Neuronal stem cell (in vitro differentiated cells): ENCODE data around the gene CPLX4.
A peak's percentile ranks its signal among the peaks of the same experiment; 100 is the strongest.

ENCODE experiments used
- DNase-seq: peaks from one replicate; pipeline ENCODE4 v3.0.0-alpha.2; 2013; ENCODE audit warnings: low spot score
- H2AFZ ChIP-seq: one replicate; pipeline ENCODE4 v1.6.1; 2013; ENCODE audit warnings: mild to moderate bottlenecking, low read length, inconsistent platforms
- H2AK5ac ChIP-seq: 2 replicates; pipeline ENCODE4 v1.6.1; 2013; ENCODE audit warnings: low read depth, mild to moderate bottlenecking, inconsistent platforms, low read length, moderate library complexity, mixed read lengths
- H2BK120ac ChIP-seq: 2 replicates; pipeline ENCODE4 v1.6.1; 2013; ENCODE audit warnings: low read depth, mild to moderate bottlenecking, inconsistent platforms, low read length, moderate library complexity, mixed read lengths
- H2BK12ac ChIP-seq: one replicate; pipeline ENCODE4 v1.6.1; 2013; ENCODE audit warnings: low read length, inconsistent platforms
- H2BK15ac ChIP-seq: 2 replicates; pipeline ENCODE4 v1.6.1; 2013; ENCODE audit warnings: mild to moderate bottlenecking, low read length, inconsistent platforms, mixed read lengths
- H2BK5ac ChIP-seq: one replicate; pipeline ENCODE4 v1.6.1; 2013; ENCODE audit warnings: inconsistent platforms, mild to moderate bottlenecking, low read length, moderate library complexity
- H3K14ac ChIP-seq: one replicate; pipeline ENCODE4 v1.6.1; 2013; ENCODE audit warnings: low read length, inconsistent platforms
- H3K18ac ChIP-seq: 2 replicates; pipeline ENCODE4 v1.6.1; 2013; ENCODE audit warnings: low read length, inconsistent platforms
- H3K23ac ChIP-seq: 2 replicates; pipeline ENCODE4 v1.6.1; 2013; ENCODE audit warnings: low read depth, mild to moderate bottlenecking, mixed read lengths, low read length, inconsistent platforms; ENCODE audit not compliant: poor library complexity
- H3K27ac ChIP-seq: replicated peaks from 3 replicates; pipeline ENCODE4 v1.5.1; 2013; ENCODE audit warnings: low read length, inconsistent platforms
- H3K27me3 ChIP-seq, 3 experiments: 2 replicates each; pipeline ENCODE4 v1.6.1; 2013; ENCODE audit warnings: low read length in 3 of 3, mild to moderate bottlenecking in 2 of 3, inconsistent platforms in 1 of 3, low read depth in 1 of 3, mixed read lengths in 1 of 3, moderate library complexity in 1 of 3; ENCODE audit not compliant: control insufficient read depth in 3 of 3, insufficient read depth in 3 of 3
- H3K36me3 ChIP-seq, 2 donors: replicated peaks in 1 of 2; 2 replicates each; pipeline ENCODE4 v1.6.1; 2013; ENCODE audit warnings: low read length in 2 of 2; ENCODE audit not compliant: control insufficient read depth in 2 of 2, insufficient read depth in 2 of 2
- H3K4ac ChIP-seq: 2 replicates; pipeline ENCODE4 v1.6.1; 2013; ENCODE audit warnings: inconsistent platforms, mild to moderate bottlenecking, low read length, moderate library complexity
- H3K4me1 ChIP-seq, 2 donors: 1 replicate in 1 of 2; 2 replicates in 1 of 2; pipeline ENCODE4 v1.6.1; 2013; ENCODE audit warnings: low read length in 2 of 2, low read depth in 1 of 2; ENCODE audit not compliant: control insufficient read depth in 2 of 2, insufficient read depth in 1 of 2
- H3K4me2 ChIP-seq: one replicate; pipeline ENCODE4 v1.6.1; 2013; ENCODE audit warnings: mild to moderate bottlenecking, low read length, inconsistent platforms; ENCODE audit not compliant: insufficient read depth, poor library complexity, severe bottlenecking
- H3K4me3 ChIP-seq, 2 donors: 2 replicates each; pipeline ENCODE4 v1.5.1; 2013; ENCODE audit warnings: low read length in 2 of 2, mild to moderate bottlenecking in 2 of 2, inconsistent platforms in 1 of 2, moderate library complexity in 1 of 2
- H3K79me1 ChIP-seq: one replicate; pipeline ENCODE4 v1.6.1; 2013; ENCODE audit warnings: low read depth, mild to moderate bottlenecking, inconsistent platforms, low read length, moderate library complexity
- H3K9ac ChIP-seq: one replicate; pipeline ENCODE4 v1.6.1; 2013; ENCODE audit warnings: mild to moderate bottlenecking, low read depth, low read length, inconsistent platforms; ENCODE audit not compliant: poor library complexity
- H3K9me3 ChIP-seq, 2 donors: replicated peaks in 1 of 2; 2 replicates each; pipeline versions ENCODE3 to v1.6.1; 2013; ENCODE audit warnings: low read length in 2 of 2, mild to moderate bottlenecking in 2 of 2, inconsistent platforms in 1 of 2, low read depth in 1 of 2, mixed read lengths in 1 of 2, moderate library complexity in 1 of 2; ENCODE audit not compliant: control insufficient read depth in 2 of 2, insufficient read depth in 1 of 2
- H4K8ac ChIP-seq: one replicate; pipeline ENCODE4 v1.6.1; 2013; ENCODE audit warnings: low read depth, mild to moderate bottlenecking, inconsistent platforms, low read length, moderate library complexity
- H4K91ac ChIP-seq: one replicate; pipeline ENCODE4 v1.6.1; 2013; ENCODE audit warnings: low read length, low read depth, mild to moderate bottlenecking, inconsistent platforms; ENCODE audit not compliant: poor library complexity
- WGBS, 2 donors: extraction: QIAGEN DNeasy Blood & Tissue Kit; methylation state at CpG; one replicate each; pipeline ENCODE4 v1.1.7; 2013; ENCODE audit warnings: missing lambda C conversion rate in 2 of 2, mixed read lengths in 1 of 2; ENCODE audit not compliant: insufficient read length in 2 of 2, insufficient replicate concordance in 1 of 2; ENCODE audit errors: extremely low coverage in 2 of 2; 5-methylcytosine and 5-hydroxymethylcytosine counted together

The CPLX4 gene

DNA sequence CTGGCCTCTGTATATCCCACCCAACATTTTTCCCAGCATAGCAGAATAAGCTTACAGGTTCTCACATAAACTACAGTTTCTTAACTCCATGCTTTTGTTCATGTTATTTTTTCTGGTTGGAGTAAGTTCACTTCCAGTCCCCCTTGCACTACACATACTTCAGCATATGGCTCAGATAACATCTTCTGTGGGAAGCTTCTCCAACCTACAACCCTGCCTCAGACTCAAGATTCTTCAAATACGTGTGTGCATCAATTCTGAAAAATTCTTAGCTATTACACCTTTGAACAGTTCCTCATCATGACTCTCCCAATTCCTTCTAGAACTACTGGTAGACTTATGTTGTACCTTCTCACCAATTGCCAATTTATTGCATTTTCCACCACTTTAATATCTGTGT is 7.5 kb upstream of the CPLX4 start:
- H2BK15ac ChIP-seq, result no peak overlapping the region
- H3K27ac ChIP-seq, result no peak overlapping the region
- DNase-seq, result no peak
- no peak overlapping the region for H3K9ac ChIP-seq
- no peak overlapping the region for H2BK12ac ChIP-seq
- no peak overlapping the region for H3K23ac ChIP-seq
- no peak overlapping the region for H2BK120ac ChIP-seq
- peaks cover 10 to 50% of the 10 kb centered on the region in 2 donors for H3K36me3 ChIP-seq
- H3K79me1 ChIP-seq, result no peaks in the 10 kb centered on the region
- no CpG with 5 or more reads among the region's 1 CpG for WGBS, 2 donors
- H3K4me3 ChIP-seq, result no peak overlapping the region
- no peak overlapping the region for H3K4me2 ChIP-seq
- H3K9me3 ChIP-seq, result no peaks in the 10 kb centered on the region
- no peak overlapping the region for H4K91ac ChIP-seq
- no peak overlapping the region for H3K14ac ChIP-seq
- H2AFZ ChIP-seq, result no peak overlapping the region
- no peak overlapping the region for H2AK5ac ChIP-seq
- H3K27me3 ChIP-seq, result no peaks in the 10 kb centered on the region
- no peak overlapping the region for H3K18ac ChIP-seq
- H4K8ac ChIP-seq, result no peak overlapping the region
- H2BK5ac ChIP-seq, result no peak overlapping the region
- H3K4me1 ChIP-seq, result no peaks in the 10 kb centered on the region
- no peak overlapping the region for H3K4ac ChIP-seq

DNA sequence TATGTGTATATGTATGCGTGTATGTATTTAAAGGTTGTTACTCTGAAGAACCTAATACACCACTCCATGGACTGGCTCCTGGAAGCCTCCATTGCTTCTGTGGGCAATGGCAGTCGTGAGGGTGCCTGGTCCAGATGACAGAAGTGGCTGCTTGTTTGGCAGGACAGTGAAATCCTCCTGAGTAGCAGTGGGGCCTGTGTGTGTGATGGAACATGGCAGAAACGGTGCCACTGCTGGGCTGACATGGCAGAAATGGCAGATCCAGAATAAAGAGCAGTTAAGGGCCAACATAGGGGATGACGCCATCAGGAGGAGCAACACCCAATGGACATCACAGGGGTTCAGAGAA is 6.1 kb upstream of the CPLX4 start:
- no peak overlapping the region for H4K8ac ChIP-seq
- no peak overlapping the region for H3K14ac ChIP-seq
- no peak overlapping the region for H2AK5ac ChIP-seq
- no peak overlapping the region for H2BK15ac ChIP-seq
- no peaks in the 10 kb centered on the region for H3K9me3 ChIP-seq
- DNase-seq, result no peak
- H4K91ac ChIP-seq, result no peak overlapping the region
- H2BK12ac ChIP-seq, result no peak overlapping the region
- no peak overlapping the region for H2BK5ac ChIP-seq
- H3K27ac ChIP-seq, result no peak overlapping the region
- no peaks in the 10 kb centered on the region for H3K27me3 ChIP-seq
- H3K4me2 ChIP-seq, result no peak overlapping the region
- H2BK120ac ChIP-seq, result no peak overlapping the region
- no peak overlapping the region for H3K18ac ChIP-seq
- no CpG with 5 or more reads among the region's 4 CpGs for WGBS, 2 donors
- H3K79me1 ChIP-seq, result no peaks in the 10 kb centered on the region
- no peak overlapping the region for H3K9ac ChIP-seq
- peaks cover 8 to 37% of the 10 kb centered on the region in 2 donors for H3K36me3 ChIP-seq
- H3K23ac ChIP-seq, result no peak overlapping the region
- no peaks in the 10 kb centered on the region for H3K4me1 ChIP-seq
- no peak overlapping the region for H2AFZ ChIP-seq
- no peak overlapping the region for H3K4ac ChIP-seq
- no peak overlapping the region for H3K4me3 ChIP-seq

DNA sequence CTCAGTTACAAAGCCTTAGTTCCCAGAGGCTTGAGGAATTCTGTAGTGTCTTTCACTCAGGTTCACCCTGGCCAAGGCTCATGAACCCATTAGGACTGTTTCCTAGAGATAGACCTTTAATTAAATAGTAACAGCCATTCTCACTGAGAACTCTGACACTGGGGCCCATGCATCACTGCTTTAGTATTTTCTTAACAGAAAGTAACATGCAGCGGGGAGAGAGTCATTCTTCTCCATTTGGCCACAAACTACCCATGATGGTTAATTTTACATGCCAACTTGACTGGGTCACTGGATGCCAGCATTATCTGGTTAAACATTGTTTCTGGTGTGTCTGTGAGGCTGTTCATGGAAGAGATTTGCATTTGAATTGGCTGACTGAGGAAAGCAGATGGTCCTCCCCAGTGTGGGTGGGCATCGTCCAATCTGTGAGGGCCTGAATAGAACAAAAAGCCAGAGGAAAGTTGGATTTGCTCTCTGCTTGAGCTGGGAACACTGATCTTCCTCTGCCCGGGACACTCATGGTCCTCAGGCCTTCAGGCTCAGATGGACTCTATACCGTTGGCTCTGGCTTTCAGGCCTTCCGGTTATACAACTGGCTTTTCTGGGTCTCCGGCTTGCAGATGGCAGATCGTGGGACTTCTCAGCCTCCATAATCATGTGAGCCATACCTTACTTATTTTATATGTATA is 5.6 kb upstream of the CPLX4 start:
- H3K27ac ChIP-seq, result peak overlapping the region; percentile 7
- WGBS, 2 donors, result no CpG with 5 or more reads among the region's 7 CpGs

DNA sequence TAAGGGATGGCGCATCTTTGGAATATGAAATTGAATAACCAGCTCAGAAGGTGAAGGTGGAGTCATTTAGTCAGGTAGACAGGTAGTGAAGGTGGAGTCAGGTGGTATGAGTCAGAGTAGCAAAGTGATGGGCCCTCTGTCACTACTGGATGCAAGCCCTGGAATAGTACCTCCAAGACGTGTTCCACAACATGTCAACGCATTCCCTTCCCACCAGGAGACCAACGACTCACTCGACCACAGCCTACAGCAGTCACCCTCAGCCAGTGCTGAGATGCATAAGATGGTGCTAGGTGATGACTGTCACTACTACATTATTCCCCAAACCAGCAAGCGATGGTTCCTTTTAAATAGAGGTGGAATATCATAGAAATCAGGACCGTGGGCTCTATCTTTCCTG is 6.8 kb downstream of the CPLX4 start:
- no peaks in the 10 kb centered on the region for H3K79me1 ChIP-seq
- H2BK5ac ChIP-seq, result no peak overlapping the region
- no peak overlapping the region for H3K4me2 ChIP-seq
- no peaks in the 10 kb centered on the region for H3K36me3 ChIP-seq
- H2BK15ac ChIP-seq, result no peak overlapping the region
- H3K4me3 ChIP-seq, result no peak overlapping the region
- DNase-seq, result no peak
- no peak overlapping the region for H3K27ac ChIP-seq
- H3K9ac ChIP-seq, result no peak overlapping the region
- H3K23ac ChIP-seq, result no peak overlapping the region
- H3K27me3 ChIP-seq, result peaks cover 0 to 65% (median 2%) of the 10 kb centered on the region in 3 experiments
- peaks cover 0 to 7% of the 10 kb centered on the region in 2 donors for H3K4me1 ChIP-seq
- peaks cover 0 to 2% of the 10 kb centered on the region in 2 donors for H3K9me3 ChIP-seq
- no peak overlapping the region for H3K4ac ChIP-seq
- no peak overlapping the region for H2BK12ac ChIP-seq
- no peak overlapping the region for H2AFZ ChIP-seq
- peak overlapping the region; percentile 39 for H3K18ac ChIP-seq
- no peak overlapping the region for H3K14ac ChIP-seq
- no peak overlapping the region for H4K8ac ChIP-seq
- no CpG with 5 or more reads among the region's 7 CpGs for WGBS, 2 donors
- no peak overlapping the region for H4K91ac ChIP-seq
- no peak overlapping the region for H2BK120ac ChIP-seq
- H2AK5ac ChIP-seq, result no peak overlapping the region

More for the DNA sequence above, 5.6 kb upstream of the CPLX4 start:
- no peaks in the 10 kb centered on the region for H3K9me3 ChIP-seq
- H3K9ac ChIP-seq, result no peak overlapping the region
- no peak overlapping the region for H3K14ac ChIP-seq
- no peak overlapping the region for H2BK5ac ChIP-seq
- H4K91ac ChIP-seq, result no peak overlapping the region
- no peak for DNase-seq
- H3K79me1 ChIP-seq, result no peaks in the 10 kb centered on the region
- H3K4ac ChIP-seq, result no peak overlapping the region
- H3K36me3 ChIP-seq, result peaks cover 8 to 31% of the 10 kb centered on the region in 2 donors
- H2BK15ac ChIP-seq, result no peak overlapping the region
- no peak overlapping the region for H2BK120ac ChIP-seq
- no peak overlapping the region for H3K4me2 ChIP-seq
- peaks cover 0 to 4% (median 0%) of the 10 kb centered on the region in 3 experiments for H3K27me3 ChIP-seq
- no peak overlapping the region for H3K23ac ChIP-seq
- no peaks in the 10 kb centered on the region for H3K4me1 ChIP-seq
- H2AK5ac ChIP-seq, result no peak overlapping the region
- H4K8ac ChIP-seq, result no peak overlapping the region
- no peak overlapping the region for H3K4me3 ChIP-seq
- no peak overlapping the region for H2AFZ ChIP-seq
- H3K18ac ChIP-seq, result no peak overlapping the region
- H2BK12ac ChIP-seq, result no peak overlapping the region
